Measurements from ENCODE around the gene CADM1. TPM values are rescaled to one million over a fixed set of nuclear protein-coding genes. Genes with fewer than 3 reads are reported as not detected.

Gene CADM1
- polyA plus RNA-seq, 1 experiment = 31.8 TPM

GRCh38 chr11:115267871-115268270, 236.3 kb downstream of the CADM1 start:
- ChIA-PET POLR2A (interaction anchor here (0.5 kb wide), 1 partner anchor 231 kb away, joined by 3 read pairs; no protein-coding TSS in a partner anchor), CTCF (no interaction called here)
- Histone ChIP-seq H3K4me3 (ENCODE audit: low read depth, low read length) (no peak overlapping the region), H3K27me3 (ENCODE audit: control insufficient read depth, insufficient read depth, low read length) (no peaks in the 10 kb centered on the region), H3K36me3 (ENCODE audit: control insufficient read depth, insufficient read depth, low read length) (no peaks in the 10 kb centered on the region)
- no peak for DNase-seq (ENCODE audit: low read depth)
- TF ChIP-seq, protein P1, sequence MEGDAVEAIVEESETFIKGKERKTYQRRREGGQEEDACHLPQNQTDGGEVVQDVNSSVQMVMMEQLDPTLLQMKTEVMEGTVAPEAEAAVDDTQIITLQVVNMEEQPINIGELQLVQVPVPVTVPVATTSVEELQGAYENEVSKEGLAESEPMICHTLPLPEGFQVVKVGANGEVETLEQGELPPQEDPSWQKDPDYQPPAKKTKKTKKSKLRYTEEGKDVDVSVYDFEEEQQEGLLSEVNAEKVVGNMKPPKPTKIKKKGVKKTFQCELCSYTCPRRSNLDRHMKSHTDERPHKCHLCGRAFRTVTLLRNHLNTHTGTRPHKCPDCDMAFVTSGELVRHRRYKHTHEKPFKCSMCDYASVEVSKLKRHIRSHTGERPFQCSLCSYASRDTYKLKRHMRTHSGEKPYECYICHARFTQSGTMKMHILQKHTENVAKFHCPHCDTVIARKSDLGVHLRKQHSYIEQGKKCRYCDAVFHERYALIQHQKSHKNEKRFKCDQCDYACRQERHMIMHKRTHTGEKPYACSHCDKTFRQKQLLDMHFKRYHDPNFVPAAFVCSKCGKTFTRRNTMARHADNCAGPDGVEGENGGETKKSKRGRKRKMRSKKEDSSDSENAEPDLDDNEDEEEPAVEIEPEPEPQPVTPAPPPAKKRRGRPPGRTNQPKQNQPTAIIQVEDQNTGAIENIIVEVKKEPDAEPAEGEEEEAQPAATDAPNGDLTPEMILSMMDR (IDR thresholded peaks at IDR 0.05; ENCODE audit: insufficient read depth, low read depth, low read length) = no peak

DNA sequence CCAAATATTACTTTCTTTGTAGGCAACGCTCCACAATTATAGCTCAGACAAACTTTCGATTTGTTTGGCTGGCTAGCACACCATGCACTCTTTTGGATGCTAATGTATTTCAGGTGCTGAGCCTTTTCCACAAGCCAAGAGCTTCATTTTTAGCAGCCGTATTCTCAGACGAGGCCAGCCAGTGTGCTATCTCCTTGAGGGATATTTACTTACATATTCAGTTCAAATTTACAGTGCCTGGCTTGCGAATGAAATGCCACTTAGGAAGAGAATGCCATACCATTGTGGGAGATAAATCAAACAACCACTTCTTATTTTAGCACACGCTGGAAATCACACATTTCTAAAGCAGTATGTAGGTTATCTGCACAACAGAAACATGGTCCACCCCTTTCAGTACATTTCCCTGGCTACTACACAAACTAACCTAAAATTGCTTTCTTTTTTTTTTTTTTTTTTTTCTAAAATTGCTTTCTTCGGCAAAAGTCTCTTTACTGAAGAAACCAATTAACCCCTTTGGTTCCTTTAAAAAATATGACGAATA, 236.9 kb downstream of the CADM1 start:
- Histone ChIP-seq H3K27me3 (ENCODE audit: control insufficient read depth, insufficient read depth, low read length) (no peaks in the 10 kb centered on the region), H3K36me3 (ENCODE audit: control insufficient read depth, insufficient read depth, low read length) (no peaks in the 10 kb centered on the region), H3K4me3 (ENCODE audit: low read depth, low read length) (no peak overlapping the region)
- DNase-seq (ENCODE audit: low read depth) = no peak
- ChIA-PET CTCF (no interaction called here), POLR2A (interaction anchor here (0.5 kb wide), 1 partner anchor 232 kb away, joined by 3 read pairs; no protein-coding TSS in a partner anchor)
- TF ChIP-seq, protein P1 (IDR thresholded peaks at IDR 0.05; ENCODE audit: insufficient read depth, low read depth, low read length) = no peak

GRCh38 chr11:115266066-115266639, 238.1 kb downstream of the CADM1 start:
- POLR2A ChIA-PET = no interaction called here
- CTCF ChIA-PET = no interaction called here
- TF ChIP-seq, protein P1 (IDR thresholded peaks at IDR 0.05; ENCODE audit: insufficient read depth, low read depth, low read length) = no peak
- H3K36me3 ChIP-seq (ENCODE audit: control insufficient read depth, insufficient read depth, low read length) = no peaks in the 10 kb centered on the region
- no peaks in the 10 kb centered on the region for H3K27me3 ChIP-seq (ENCODE audit: control insufficient read depth, insufficient read depth, low read length)
- no peak for DNase-seq (ENCODE audit: low read depth)
- H3K4me3 ChIP-seq (ENCODE audit: low read depth, low read length) = no peak overlapping the region

- Histone ChIP-seq H3K36me3 (ENCODE audit: control insufficient read depth, insufficient read depth, low read length) (no peaks in the 10 kb centered on the region), H3K4me3 (ENCODE audit: low read depth, low read length) (no peak overlapping the region), H3K27me3 (ENCODE audit: control insufficient read depth, insufficient read depth, low read length) (no peaks in the 10 kb centered on the region)
- no peak for DNase-seq (ENCODE audit: low read depth)
- TF ChIP-seq, protein P1 (IDR thresholded peaks at IDR 0.05; ENCODE audit: insufficient read depth, low read depth, low read length) = no peak
- CTCF ChIA-PET = interaction anchor here (0.8 kb wide), 1 partner anchor 14 kb away, joined by 3 read pairs; no protein-coding TSS in a partner anchor
- POLR2A ChIA-PET = no interaction called here
Observed at GRCh38 chr11:115263799-115264656, 240.2 kb downstream of the CADM1 start.

DNA sequence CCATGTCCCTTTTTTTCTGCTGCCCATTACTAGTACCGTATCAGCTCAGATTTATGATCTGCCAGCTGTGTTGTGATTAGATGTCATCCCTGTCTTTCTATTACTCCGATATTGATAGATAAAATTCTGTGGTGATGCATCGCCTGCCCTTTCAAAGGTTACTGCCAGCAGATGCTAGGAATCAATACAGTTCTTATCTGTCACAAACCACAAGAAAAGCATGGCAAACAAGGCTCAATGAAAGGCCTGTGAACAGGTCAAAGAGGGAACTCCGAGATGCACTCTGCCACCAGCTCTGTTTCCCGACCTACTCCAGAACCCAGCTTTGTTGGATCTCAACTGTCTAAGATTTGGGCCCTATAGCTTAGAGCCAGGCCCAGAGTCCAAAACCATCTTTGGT, 246.0 kb downstream of the CADM1 start:
- no peak overlapping the region for H3K4me3 ChIP-seq (ENCODE audit: low read depth, low read length)
- ChIA-PET POLR2A (no interaction called here), CTCF (interaction anchor here (0.7 kb wide), 1 partner anchor 14 kb away, joined by 3 read pairs; no protein-coding TSS in a partner anchor)
- H3K36me3 ChIP-seq (ENCODE audit: control insufficient read depth, insufficient read depth, low read length) = no peaks in the 10 kb centered on the region
- no peaks in the 10 kb centered on the region for H3K27me3 ChIP-seq (ENCODE audit: control insufficient read depth, insufficient read depth, low read length)
- TF ChIP-seq, protein P1 (IDR thresholded peaks at IDR 0.05; ENCODE audit: insufficient read depth, low read depth, low read length) = no peak
- DNase-seq (ENCODE audit: low read depth) = no peak

Measured in BJ (cell line).